HG03571 (cell line): ENCODE data around the gene SLC35G4.
"Not testable (repeated sequence)": the region's sequence is repeated elsewhere in the genome, so short reads cannot be mapped to it uniquely, and the experiment has no call there.

Experiments
- ATAC-seq: cut with Tn5 transposase; IDR thresholded peaks from one replicate; pipeline ENCODE4 v1.9.1; 2021; ENCODE audit not compliant: unreplicated experiment

The SLC35G4 gene

GRCh38 chr18:11613611-11614010, 4.2 kb downstream of the SLC35G4 start:
- ATAC-seq = not testable (repeated sequence)

- ATAC-seq = not testable (repeated sequence)
Measured at GRCh38 chr18:11614042-11614441, 4.6 kb downstream of the SLC35G4 start.

DNA sequence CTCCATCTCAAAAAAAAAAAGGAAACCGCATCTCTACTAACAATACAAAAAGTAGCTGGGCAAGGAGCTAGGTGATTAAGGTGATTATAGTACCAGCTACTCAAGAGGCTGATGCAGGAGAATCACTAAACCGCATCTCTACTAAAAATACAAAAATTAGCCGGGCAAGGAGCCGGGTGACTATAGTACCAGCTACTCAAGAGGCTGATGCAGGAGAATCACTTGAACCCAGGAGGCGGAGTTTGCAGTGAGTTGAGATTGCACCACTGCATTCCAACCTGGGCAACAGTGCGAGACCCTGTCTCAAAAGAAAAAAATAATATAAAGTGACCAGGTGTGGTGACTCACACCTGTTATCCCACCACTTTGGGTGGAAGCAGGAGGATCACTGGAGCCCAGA, 5.6 kb downstream of the SLC35G4 start:
- ATAC-seq = not testable (repeated sequence)

DNA sequence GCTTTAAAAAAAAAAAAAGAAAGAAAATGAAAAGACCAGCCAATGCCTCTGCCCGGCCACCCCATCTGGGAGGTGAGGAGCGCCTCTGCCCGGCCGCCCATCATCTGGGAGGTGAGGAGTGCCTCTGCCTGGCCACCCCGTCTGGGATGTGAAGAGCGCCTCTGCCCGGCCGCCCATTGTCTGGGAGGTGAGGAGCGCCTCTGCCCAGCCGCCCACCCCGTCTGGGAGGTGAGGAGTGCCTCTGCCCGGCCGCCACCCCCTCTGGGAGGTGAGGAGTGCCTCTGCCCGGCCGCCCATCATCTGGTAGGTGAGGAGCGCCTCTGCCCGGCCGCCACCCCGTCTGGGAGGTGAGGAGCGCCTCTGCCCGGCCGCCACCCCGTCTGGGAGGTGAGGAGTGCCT, 37.9 kb downstream of the SLC35G4 start:
- not testable (repeated sequence) for ATAC-seq

DNA sequence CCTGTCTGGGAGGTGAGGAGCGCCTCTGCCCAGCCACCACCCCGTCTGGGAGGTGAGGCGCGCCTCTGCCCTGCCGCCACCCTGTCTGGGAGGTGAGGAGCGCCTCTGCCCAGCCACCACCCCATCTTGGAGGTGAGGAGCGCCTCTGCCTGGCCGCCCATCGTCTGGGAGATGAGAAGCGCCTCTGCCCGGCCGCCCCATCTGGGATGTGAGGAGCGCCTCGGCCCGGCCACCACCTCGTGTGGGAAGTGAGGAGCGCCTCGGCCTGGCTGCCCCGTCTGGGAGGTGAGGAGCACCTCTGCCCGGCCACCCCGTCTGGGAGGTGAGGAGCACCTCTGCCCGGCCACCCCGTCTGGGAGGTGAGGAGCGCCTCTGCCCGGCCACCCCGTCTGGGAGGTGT, 38.4 kb downstream of the SLC35G4 start:
- not testable (repeated sequence) for ATAC-seq

- no peak for ATAC-seq
Measured at GRCh38 chr18:11649839-11650238, 40.4 kb downstream of the SLC35G4 start.

GRCh38 chr18:11651899-11652298, 42.5 kb downstream of the SLC35G4 start:
- no peak for ATAC-seq

DNA sequence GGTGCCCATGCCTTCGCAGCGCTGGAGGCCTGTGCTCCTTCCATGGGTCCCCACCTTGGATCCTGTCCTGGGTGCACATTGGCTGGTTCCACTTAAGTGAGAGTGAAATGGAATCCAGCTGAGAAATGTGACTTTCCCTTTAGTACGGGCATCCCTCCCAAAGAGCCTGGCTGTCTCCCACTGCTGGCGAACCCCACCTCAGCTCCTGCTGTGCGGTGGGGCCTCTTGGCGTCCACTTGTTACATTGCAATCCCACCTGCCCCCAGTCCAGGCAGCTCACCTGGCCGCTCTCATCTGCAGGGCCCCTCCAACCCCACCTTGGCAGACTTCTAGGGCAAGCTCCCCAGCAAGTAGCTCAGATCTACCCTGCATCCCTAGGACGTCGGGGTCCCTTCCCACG, 44.1 kb downstream of the SLC35G4 start:
- ATAC-seq = no peak

DNA sequence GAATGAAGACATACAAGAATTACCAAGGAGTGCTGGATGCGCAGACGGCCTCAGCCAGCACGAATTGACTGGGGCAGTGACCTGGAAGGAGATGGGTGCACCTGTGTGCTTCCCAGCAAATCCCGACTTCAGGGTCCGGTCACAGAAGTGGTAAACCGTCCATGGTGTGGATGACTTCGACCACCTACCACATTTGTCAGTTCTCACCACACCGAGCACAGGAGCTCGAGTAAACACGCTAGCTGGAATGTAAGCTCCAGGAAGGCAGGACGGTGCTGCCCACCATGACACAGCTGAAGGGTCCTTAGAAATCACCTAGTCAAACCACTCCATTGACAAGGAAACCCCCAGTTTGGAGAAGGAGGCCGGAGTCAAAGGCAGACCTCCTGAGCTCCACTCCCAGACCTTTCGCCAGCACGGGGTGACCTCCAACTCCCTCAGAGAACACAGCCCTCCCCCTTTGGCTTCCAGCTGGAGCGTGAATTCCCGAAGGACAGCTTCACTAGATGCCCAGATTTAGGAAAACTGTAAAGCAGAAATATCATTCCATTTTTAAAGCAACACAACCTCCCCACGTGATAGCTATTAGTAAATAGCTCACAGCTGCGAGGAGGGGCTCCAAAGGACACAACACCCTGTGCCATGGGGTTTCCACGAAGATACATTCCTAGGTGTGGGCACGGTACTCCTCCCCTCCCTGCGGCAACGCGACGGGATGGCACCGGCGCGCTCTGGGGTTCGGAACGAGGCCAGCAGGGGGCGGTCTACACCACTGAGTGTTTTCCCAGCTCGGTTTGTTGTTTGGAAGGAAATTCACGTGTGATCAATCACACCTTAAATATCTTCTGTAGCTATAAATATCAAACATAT, 45.6 kb downstream of the SLC35G4 start:
- ATAC-seq = no peak

DNA sequence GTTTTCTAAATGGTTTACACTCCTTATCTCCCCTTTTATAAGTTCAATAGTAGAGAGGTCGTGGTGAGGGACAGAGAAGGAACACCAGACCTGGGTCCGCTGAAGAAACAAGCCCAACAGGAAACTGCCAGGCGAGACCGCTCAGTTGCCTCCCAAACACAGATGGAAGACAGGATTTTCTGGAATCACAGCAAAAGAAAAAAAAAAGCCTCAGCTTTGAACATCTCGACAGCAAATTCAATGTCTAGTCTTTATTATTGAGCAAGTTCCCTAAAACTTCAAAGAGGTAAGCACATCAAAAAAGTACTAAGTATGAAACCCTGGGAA, 46.2 kb downstream of the SLC35G4 start:
- no peak for ATAC-seq

- no peak for ATAC-seq
Measured at GRCh38 chr18:11657152-11657551, 47.8 kb downstream of the SLC35G4 start.

GRCh38 chr18:11657554-11657953, 48.2 kb downstream of the SLC35G4 start:
- ATAC-seq = no peak

- no peak for ATAC-seq
Measured at GRCh38 chr18:11658019-11658418, 48.6 kb downstream of the SLC35G4 start.

DNA sequence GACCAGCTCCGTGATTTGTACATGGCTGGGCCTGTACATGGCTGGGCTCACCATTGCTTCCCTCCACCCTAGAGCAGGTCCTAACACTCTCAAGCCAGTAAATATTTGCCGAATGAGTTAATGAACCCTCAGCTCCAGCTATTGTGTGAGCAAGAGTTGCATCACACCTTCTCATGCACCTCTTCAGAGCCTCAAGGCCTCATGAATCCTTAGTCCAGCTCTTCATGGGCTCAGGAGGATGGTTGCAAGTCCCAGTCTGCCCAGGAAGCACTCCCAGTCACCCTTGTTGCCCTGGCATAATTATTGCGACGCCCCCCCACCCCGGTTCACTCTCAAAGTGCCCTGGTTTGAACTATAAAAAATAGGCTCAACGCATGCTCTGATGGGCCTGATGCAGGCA, 49.6 kb downstream of the SLC35G4 start:
- ATAC-seq = no peak
